HG02884 (cell line): ENCODE results near the gene RDH5.

Source experiments
- ATAC-seq: cut with Tn5 transposase; IDR thresholded peaks from one replicate; pipeline ENCODE4 v1.9.1; 2021; ENCODE audit warnings: mild to moderate bottlenecking, moderate library complexity; ENCODE audit not compliant: unreplicated experiment

The RDH5 gene

GRCh38 chr12:55720071-55720564 lies at the start of gene RDH5:
Gene RDH5, plus strand, starts transcription at chr12:55720393. Its CDS starts 792 bp downstream, at chr12:55721185.
- no peak for ATAC-seq

GRCh38 chr12:55671746-55672145 lies 48.4 kb upstream of the RDH5 start:
- no peak for ATAC-seq

GRCh38 chr12:55673638-55674037 lies 46.6 kb upstream of the RDH5 start:
- ATAC-seq, result peak; percentile 99

GRCh38 chr12:55675666-55676065 lies 44.5 kb upstream of the RDH5 start:
- ATAC-seq, result no peak

GRCh38 chr12:55676707-55677106 lies 43.5 kb upstream of the RDH5 start:
- no peak for ATAC-seq

- no peak for ATAC-seq
These were observed 40.5 kb upstream of the RDH5 start for GRCh38 chr12:55679691-55680090.

- ATAC-seq, result no peak
These were observed 38.8 kb upstream of the RDH5 start for GRCh38 chr12:55681142-55682077.

GRCh38 chr12:55682087-55682796 lies 38.0 kb upstream of the RDH5 start:
- no peak for ATAC-seq

GRCh38 chr12:55683676-55684075 lies 36.5 kb upstream of the RDH5 start:
- no peak for ATAC-seq

- ATAC-seq, result no peak
These were observed 35.3 kb upstream of the RDH5 start for GRCh38 chr12:55684761-55685370.

GRCh38 chr12:55685671-55686070 lies 34.5 kb upstream of the RDH5 start:
- ATAC-seq, result no peak

GRCh38 chr12:55686366-55687010 lies 33.7 kb upstream of the RDH5 start:
- no peak for ATAC-seq

GRCh38 chr12:55687746-55688145 lies 32.4 kb upstream of the RDH5 start:
- peak; percentile 87 for ATAC-seq

GRCh38 chr12:55688716-55689655 lies 31.2 kb upstream of the RDH5 start:
- ATAC-seq, result no peak

- ATAC-seq, result no peak
These were observed 27.4 kb upstream of the RDH5 start for GRCh38 chr12:55692631-55693322.

GRCh38 chr12:55693323-55694187 lies 26.6 kb upstream of the RDH5 start:
- ATAC-seq, result no peak

- no peak for ATAC-seq
These were observed 26.0 kb upstream of the RDH5 start for GRCh38 chr12:55694188-55694515.

- no peak for ATAC-seq
These were observed 25.5 kb upstream of the RDH5 start for GRCh38 chr12:55694651-55695050.
